Omental fat pad (tissue), 4 donors: ENCODE results near the gene CLIC5. TPM values are rescaled to one million over a fixed set of nuclear protein-coding genes. Genes with fewer than 3 reads are reported as not detected.
A peak's percentile ranks its signal among the peaks of the same experiment; 100 is the strongest.
"Not testable (repeated sequence)": the region's sequence is repeated elsewhere in the genome, so short reads cannot be mapped to it uniquely, and the experiment has no call there.

Experiments used
- ATAC-seq: fragments of 150-250 bp; one replicate; pipeline ENCODE4 v1.9.1; 2016; ENCODE audit warnings: mild to moderate bottlenecking, moderate library complexity; ENCODE audit not compliant: low FRiP score
- DNase-seq: peaks from one replicate; pipeline ENCODE4 v3.0.0-alpha.2; 2019; ENCODE audit warnings: low spot score
- CTCF ChIP-seq, 3 donors: fragments of 450-650 bp; IDR thresholded peaks; one replicate each; pipeline ENCODE4 v1.5.1; 2016 to 2017; ENCODE audit warnings: antibody characterized with exemption in 3 of 3, mild to moderate bottlenecking in 3 of 3, moderate library complexity in 2 of 3
- total RNA-seq, 4 donors: library from RNA; depleted of rRNA; stranded (reverse); fragments of >200 nt; gene quantifications; one replicate each; pipeline ENCODE4 v1.1.0, GENCODE V29; 2016

CLIC5 gene
- total RNA-seq, 4 donors from 2014 or later: 9.4 to 56.0 (median 21.5) TPM

GRCh38 chr6:45931232-45931631 is 84.4 kb downstream of the CLIC5 start:
- DNase-seq: no peak
- no peak for ATAC-seq
- no peak for TF ChIP-seq CTCF (IDR thresholded peaks at IDR 0.05)

- peak in 2 of 3 donors; percentile 32 to 64 for TF ChIP-seq CTCF (IDR thresholded peaks at IDR 0.05)
- peak; percentile 84 for ATAC-seq
- DNase-seq: peak; percentile 55
Observed at GRCh38 chr6:45930420-45931040, 85.1 kb downstream of the CLIC5 start.

- TF ChIP-seq CTCF (IDR thresholded peaks at IDR 0.05): no peak
- DNase-seq: no peak
- no peak for ATAC-seq
Observed at GRCh38 chr6:45929421-45930361, 86.0 kb downstream of the CLIC5 start.

- DNase-seq (no peak), ATAC-seq (no peak)
- no peak for TF ChIP-seq CTCF (IDR thresholded peaks at IDR 0.05)
Observed at GRCh38 chr6:45928721-45929305, 86.8 kb downstream of the CLIC5 start.

- DNase-seq (no peak), ATAC-seq (no peak)
- no peak for TF ChIP-seq CTCF (IDR thresholded peaks at IDR 0.05)
Observed at GRCh38 chr6:45927421-45928320, 88.0 kb downstream of the CLIC5 start.

- not testable (repeated sequence) for ATAC-seq
Observed at GRCh38 chr6:45926423-45926822, 89.2 kb downstream of the CLIC5 start.

More at GRCh38 chr6:45926423-45926822, 89.2 kb downstream of the CLIC5 start:
- not testable (repeated sequence) for DNase-seq
